A172 (cell line): ENCODE measurements around the gene TEK. TPM values are rescaled to one million over a fixed set of nuclear protein-coding genes. Genes with fewer than 3 reads are reported as not detected.
A peak's percentile ranks its signal among the peaks of the same experiment; 100 is the strongest.

Source experiments
- DNase-seq: peaks from one replicate; pipeline ENCODE4 v3.0.0-alpha.2; 2015; ENCODE audit warnings: low spot score
- total RNA-seq: library from RNA; depleted of rRNA; stranded (reverse); fragments of >200 nt; shearing (Covaris generic); gene quantifications from 2 replicates; pipeline ENCODE4 v1.2.3, GENCODE V29; 2014

Gene TEK
- total RNA-seq, 1 experiment from 2014 or later, result 3.9 TPM

GRCh38 chr9:27179245-27179865, 70.3 kb downstream of the TEK start:
- peak; percentile 26 for DNase-seq

DNA sequence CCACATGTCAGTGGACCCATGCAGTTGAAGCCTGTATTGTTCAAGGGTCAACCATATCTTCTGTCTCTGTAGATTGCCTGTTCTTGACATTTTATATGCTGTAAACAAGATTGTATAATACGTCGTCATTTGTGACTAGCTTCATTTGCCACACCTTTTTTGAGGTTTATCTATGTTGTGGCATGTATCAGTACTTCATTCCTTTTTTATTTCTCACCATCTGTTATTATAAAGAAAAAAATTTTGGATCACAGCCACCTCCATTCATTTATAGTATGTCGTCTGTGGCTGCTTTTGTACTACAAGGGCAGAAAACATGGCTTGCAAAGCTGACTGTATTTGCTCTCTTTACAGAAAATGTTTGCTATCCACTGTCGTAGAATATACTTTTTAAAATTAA, 72.4 kb downstream of the TEK start:
- peak; percentile 26 for DNase-seq

GRCh38 chr9:27182421-27182820, 73.4 kb downstream of the TEK start:
- DNase-seq, result no peak

- DNase-seq, result no peak
Measured at GRCh38 chr9:27183131-27183530, 74.1 kb downstream of the TEK start.

DNA sequence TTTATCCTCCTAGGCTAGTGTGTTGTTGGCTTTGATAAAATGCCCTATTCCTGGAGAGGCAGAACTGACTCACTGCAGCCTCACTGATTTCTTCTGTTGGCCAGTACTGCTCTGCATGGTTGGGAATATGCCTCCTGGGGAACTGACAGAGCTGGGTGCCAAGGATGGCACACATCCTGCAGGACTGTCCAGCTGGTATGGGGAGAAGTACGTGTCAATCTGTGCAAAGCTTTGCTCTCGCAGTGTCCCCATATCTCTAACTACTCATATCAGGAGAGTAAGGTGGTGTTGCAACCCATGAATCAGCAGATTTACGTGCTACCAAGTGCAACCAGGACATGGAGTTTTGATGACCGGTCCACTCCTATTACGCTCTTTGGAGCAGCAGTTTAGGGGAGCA, 74.7 kb downstream of the TEK start:
- peak; percentile 45 for DNase-seq

- peak; percentile 96 for DNase-seq
Measured at GRCh38 chr9:27184556-27185351, 75.7 kb downstream of the TEK start.

DNA sequence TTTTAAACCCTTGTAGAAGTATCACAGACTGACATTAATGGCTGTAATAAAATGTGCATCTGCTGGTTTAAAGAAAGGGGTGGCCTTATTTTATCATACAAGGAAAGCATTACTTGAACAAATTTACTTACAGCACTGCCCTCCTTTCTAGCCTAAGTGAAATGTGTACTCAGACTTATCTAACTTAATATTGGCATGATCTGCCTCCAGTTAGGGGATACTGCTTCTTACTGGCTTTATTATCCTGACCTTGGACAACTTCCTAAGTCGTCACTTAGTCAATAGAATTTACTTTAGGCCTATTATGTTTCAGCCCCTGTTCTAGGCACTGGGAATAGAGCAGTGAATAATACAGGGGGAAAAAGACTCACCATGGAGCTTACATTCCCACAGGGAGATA, 79.4 kb downstream of the TEK start:
- no peak for DNase-seq

DNA sequence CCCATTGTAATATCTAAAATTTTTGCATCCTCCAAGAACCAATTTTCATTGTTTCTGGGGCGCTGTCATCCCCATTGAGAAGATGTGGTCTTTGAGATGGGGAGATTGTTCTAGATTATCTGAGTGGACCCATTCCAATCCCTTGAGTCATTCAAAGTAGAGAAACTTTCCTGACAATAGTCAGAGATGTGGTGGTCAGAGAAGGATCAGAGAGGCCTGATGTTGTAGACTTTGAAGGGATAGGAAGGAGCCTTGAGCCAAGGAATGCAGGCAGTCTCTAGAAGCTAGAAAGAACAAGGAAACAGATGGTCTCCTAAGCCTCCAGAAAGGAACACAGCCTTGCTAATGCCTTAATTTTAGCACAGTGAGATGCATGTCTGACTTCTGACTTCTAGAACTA, 80.4 kb downstream of the TEK start:
- no peak for DNase-seq

DNA sequence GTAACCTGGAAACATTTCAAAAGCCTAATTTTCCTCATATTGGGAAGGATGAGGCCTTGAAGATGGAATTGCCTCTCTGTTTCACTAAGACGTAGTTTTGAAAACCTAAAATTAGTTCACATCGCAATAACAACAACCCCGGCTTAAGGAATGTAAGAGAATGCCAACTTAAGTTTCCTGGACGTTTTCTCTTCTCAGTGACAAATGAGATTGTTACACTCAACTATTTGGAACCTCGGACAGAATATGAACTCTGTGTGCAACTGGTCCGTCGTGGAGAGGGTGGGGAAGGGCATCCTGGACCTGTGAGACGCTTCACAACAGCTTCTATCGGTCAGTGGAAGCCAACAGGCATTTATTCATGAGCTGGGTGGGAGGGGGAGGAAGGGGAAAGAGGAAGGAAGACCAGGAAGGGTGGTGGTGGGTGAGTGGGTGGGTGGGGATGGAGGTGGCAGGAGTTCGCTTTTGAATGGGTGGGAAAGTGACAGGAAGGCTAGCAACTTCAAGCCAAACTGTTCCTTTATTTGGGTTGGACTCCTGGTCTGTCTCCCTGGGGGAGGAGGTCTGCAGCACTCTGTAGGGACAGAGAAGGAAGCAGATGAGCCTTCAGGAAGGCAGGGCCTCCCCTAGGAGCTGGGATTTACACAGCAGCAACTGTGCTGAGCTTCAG, 83.4 kb downstream of the TEK start:
- no peak for DNase-seq

- no peak for DNase-seq
Measured at GRCh38 chr9:27193886-27194285, 84.9 kb downstream of the TEK start.

DNA sequence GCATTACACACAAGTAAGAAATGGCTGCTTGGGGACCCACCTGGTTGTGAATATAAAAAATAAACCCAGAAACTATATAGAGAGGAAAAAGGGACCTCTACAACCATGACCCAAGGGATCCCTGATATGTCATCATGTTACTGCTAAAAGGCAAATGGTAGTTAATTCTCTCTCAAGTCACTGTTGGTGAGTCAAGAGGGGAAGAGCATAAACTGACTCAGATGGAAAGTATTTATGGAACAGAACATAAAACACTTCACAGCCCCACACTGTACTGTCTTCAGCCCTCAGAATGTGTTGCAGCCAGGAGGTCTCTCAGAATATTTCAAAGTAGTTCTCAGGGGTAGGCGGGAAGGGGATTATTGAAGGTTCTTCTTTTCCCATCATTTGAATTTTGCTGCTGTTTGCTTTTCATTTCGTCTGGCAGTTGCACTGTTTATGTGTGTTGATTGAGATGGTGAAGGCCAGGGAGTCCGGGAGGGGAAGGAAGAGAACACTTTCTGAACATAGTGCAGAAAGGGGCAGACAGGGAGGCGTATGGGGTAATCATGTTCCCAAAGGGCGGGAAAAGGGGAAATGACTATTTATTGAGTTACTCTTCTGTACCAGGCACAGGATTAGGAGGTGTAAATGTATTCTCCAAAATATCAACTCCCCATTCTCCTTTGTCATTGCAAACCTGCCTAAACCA, 85.5 kb downstream of the TEK start:
- DNase-seq, result peak; percentile 84

- DNase-seq, result no peak
Measured at GRCh38 chr9:27195191-27195590, 86.2 kb downstream of the TEK start.

- no peak for DNase-seq
Measured at GRCh38 chr9:27196383-27196782, 87.4 kb downstream of the TEK start.

DNA sequence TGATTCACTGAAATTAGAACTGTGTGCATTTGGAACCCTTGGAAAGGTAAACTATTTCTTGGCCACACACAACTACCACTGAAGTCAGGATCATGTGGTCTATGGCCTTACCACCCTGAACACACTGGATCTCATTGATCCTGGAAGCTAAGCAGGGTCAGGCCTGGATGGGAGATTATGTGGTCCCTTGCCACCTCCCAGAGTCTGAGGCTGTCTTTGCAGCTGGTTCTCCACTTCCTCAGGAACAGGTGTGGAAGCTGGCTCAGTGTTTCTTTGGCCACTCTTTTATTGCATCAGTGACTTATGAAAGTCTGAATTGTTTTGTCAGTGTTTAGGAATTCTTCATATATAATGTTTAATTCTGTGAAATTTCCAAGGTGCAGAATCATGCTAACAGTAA, 89.2 kb downstream of the TEK start:
- no peak for DNase-seq

GRCh38 chr9:27202056-27202455, 93.0 kb downstream of the TEK start:
- DNase-seq, result no peak

DNA sequence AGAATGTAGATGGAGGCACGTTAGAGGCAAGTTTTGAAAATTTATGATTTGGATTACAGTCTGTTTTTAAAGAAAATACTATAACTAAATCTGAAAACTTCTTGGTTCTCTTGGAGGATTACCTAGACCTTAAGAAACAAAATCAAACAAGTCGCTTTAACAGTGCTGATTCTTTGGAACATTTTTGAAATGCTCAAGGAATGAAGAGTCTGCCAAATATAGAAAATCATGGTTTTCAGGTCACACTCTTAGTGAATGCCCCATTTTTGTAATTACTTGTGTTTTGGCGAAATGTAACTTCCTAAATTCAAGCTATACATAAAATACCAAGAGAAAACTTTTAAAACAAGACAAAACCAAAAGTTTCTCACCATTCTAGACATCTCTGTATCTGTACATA, 94.8 kb downstream of the TEK start:
- DNase-seq, result no peak

GRCh38 chr9:27204578-27204977, 95.6 kb downstream of the TEK start:
- DNase-seq, result no peak

GRCh38 chr9:27205198-27205597, 96.2 kb downstream of the TEK start:
- no peak for DNase-seq

DNA sequence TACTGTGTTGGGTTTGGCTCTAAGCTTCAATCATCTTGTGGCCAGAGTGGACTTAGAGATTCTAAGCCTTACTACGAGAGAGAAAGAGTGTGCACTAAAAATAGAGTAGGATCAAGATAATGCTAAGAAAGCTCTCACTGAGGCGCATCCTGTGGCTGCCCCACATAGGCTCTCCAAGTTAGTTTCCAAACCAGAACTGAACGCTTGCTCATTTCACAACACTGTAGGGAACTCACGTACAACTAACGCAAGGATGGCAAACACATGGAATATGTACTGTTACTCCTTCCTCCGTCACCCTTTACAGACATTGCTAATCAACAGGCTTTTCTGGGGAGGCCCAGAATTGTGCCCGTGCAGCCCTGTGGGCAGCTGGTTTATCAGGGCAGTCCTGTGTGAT, 97.0 kb downstream of the TEK start:
- no peak for DNase-seq

DNA sequence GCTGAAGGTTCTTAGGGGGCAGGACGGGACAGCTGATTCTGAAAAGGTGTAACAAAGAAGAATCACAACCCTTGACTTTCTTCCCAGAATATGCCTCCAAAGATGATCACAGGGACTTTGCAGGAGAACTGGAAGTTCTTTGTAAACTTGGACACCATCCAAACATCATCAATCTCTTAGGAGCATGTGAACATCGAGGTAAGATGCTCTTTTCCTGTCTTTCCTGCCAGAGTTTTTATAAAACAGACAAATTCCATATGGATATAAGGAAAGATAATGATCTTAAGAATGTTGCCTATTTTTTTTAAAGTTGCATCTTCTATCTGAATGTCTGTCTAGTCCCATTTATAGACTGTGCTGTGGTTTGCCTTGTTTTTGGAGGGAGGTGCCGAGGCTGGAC, 100.0 kb downstream of the TEK start:
- no peak for DNase-seq

GRCh38 chr9:27210588-27210987, 101.6 kb downstream of the TEK start:
- no peak for DNase-seq

- DNase-seq, result no peak
Measured at GRCh38 chr9:27212191-27212590, 103.2 kb downstream of the TEK start.
